GM12801 (cell line): Measurements from ENCODE around the gene ANKRD30A.

Source experiments
- TF ChIP-seq, protein P1 (sequence below): IDR thresholded peaks from one replicate; pipeline ENCODE4 v1.5.1; 2011; ENCODE audit warnings: control low read depth; ENCODE audit not compliant: insufficient read length; ENCODE audit errors: extremely low read depth

ANKRD30A gene

DNA sequence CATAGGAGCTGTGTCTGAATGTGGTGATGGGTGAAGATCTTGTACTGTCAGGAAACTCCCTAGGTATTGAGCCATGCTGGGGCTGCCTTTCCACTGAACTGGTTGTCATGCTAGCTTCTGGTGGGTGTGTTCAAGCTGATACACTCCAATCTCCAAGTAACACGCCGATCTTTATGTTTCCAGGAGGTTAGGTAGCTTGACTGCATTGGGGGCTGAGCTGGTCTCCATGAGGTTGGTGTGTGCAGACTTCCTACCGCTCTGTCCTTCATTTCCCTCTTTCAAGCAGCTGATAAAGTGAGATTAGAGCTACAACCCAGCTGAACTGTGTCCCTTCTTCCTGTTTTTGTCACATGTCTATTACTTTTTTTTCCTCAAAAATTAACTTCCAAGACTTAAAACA is 265.5 kb downstream of the ANKRD30A start:
- TF ChIP-seq, protein P1, sequence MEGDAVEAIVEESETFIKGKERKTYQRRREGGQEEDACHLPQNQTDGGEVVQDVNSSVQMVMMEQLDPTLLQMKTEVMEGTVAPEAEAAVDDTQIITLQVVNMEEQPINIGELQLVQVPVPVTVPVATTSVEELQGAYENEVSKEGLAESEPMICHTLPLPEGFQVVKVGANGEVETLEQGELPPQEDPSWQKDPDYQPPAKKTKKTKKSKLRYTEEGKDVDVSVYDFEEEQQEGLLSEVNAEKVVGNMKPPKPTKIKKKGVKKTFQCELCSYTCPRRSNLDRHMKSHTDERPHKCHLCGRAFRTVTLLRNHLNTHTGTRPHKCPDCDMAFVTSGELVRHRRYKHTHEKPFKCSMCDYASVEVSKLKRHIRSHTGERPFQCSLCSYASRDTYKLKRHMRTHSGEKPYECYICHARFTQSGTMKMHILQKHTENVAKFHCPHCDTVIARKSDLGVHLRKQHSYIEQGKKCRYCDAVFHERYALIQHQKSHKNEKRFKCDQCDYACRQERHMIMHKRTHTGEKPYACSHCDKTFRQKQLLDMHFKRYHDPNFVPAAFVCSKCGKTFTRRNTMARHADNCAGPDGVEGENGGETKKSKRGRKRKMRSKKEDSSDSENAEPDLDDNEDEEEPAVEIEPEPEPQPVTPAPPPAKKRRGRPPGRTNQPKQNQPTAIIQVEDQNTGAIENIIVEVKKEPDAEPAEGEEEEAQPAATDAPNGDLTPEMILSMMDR = no peak

DNA sequence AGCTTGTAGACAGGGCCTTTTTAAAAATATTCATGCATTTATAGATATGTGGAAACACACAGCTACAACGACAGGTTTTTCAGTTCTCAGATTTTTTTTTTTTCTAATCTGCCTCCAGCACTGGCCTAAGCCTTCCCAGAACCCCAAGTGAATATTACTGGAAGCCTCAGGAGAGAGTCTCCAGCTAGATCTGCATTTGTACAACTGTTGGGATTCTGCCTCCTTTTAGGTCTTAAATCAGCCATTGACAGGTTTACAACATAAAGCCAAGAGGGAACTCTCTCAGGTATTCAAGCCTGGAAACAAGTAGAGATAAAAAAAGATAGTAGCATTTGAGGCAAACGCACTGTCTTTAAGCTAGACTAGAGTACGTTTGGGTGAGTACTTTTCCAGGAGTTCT is 275.8 kb downstream of the ANKRD30A start:
- TF ChIP-seq, protein P1 = no peak

GRCh38 chr10:37403776-37404175 is 278.4 kb downstream of the ANKRD30A start:
- TF ChIP-seq, protein P1 = no peak
